Muscle layer of colon (tissue), 2 donors: ENCODE measurements around the gene ABCA13.
"Not testable (repeated sequence)": the region's sequence is repeated elsewhere in the genome, so short reads cannot be mapped to it uniquely, and the experiment has no call there.

ENCODE experiments used
- H3K27ac ChIP-seq: one replicate; pipeline ENCODE4 v1.7.0; 2013; ENCODE audit warnings: low read depth, mild to moderate bottlenecking, low read length, moderate library complexity
- H3K27me3 ChIP-seq, 2 donors: one replicate each; pipeline ENCODE4 v1.7.0; 2013; ENCODE audit warnings: low read length in 2 of 2, mild to moderate bottlenecking in 2 of 2; ENCODE audit not compliant: insufficient read depth in 2 of 2, control insufficient read depth in 1 of 2
- H3K36me3 ChIP-seq: one replicate; pipeline ENCODE4 v1.7.0; 2013; ENCODE audit warnings: mild to moderate bottlenecking, low read length; ENCODE audit not compliant: insufficient read depth
- H3K4me1 ChIP-seq: one replicate; pipeline ENCODE4 v1.7.0; 2013; ENCODE audit warnings: mild to moderate bottlenecking, low read length; ENCODE audit not compliant: insufficient read depth
- H3K4me3 ChIP-seq, 2 donors: one replicate each; pipeline ENCODE4 v1.7.0; 2013; ENCODE audit warnings: low read length in 2 of 2, low read depth in 1 of 2, mild to moderate bottlenecking in 1 of 2, moderate library complexity in 1 of 2
- H3K9ac ChIP-seq: one replicate; pipeline ENCODE4 v1.7.0; 2013; ENCODE audit warnings: low read length
- H3K9me3 ChIP-seq: one replicate; pipeline ENCODE4 v1.7.0; 2013; ENCODE audit warnings: mild to moderate bottlenecking, low read length
- donor health status: abdominal sarcoma.
- donor health status: Adenocarcinoma of cecum.

The ABCA13 gene, protein sequence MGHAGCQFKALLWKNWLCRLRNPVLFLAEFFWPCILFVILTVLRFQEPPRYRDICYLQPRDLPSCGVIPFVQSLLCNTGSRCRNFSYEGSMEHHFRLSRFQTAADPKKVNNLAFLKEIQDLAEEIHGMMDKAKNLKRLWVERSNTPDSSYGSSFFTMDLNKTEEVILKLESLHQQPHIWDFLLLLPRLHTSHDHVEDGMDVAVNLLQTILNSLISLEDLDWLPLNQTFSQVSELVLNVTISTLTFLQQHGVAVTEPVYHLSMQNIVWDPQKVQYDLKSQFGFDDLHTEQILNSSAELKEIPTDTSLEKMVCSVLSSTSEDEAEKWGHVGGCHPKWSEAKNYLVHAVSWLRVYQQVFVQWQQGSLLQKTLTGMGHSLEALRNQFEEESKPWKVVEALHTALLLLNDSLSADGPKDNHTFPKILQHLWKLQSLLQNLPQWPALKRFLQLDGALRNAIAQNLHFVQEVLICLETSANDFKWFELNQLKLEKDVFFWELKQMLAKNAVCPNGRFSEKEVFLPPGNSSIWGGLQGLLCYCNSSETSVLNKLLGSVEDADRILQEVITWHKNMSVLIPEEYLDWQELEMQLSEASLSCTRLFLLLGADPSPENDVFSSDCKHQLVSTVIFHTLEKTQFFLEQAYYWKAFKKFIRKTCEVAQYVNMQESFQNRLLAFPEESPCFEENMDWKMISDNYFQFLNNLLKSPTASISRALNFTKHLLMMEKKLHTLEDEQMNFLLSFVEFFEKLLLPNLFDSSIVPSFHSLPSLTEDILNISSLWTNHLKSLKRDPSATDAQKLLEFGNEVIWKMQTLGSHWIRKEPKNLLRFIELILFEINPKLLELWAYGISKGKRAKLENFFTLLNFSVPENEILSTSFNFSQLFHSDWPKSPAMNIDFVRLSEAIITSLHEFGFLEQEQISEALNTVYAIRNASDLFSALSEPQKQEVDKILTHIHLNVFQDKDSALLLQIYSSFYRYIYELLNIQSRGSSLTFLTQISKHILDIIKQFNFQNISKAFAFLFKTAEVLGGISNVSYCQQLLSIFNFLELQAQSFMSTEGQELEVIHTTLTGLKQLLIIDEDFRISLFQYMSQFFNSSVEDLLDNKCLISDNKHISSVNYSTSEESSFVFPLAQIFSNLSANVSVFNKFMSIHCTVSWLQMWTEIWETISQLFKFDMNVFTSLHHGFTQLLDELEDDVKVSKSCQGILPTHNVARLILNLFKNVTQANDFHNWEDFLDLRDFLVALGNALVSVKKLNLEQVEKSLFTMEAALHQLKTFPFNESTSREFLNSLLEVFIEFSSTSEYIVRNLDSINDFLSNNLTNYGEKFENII (N-terminal part only)

GRCh38 chr7:48171202-48171601 is at the start of gene ABCA13:
TSS of gene ABCA13 (plus strand) at chr7:48171458. CDS start at chr7:48171484, 26 bp downstream.
- no peaks in the 10 kb centered on the region for H3K9me3 ChIP-seq
- no peak within 1 kb of the TSS for H3K9ac ChIP-seq
- no peak within 1 kb of the TSS for H3K4me3 ChIP-seq
- H3K27ac ChIP-seq = no peak within 1 kb of the TSS
- no peaks in the 10 kb centered on the region for H3K36me3 ChIP-seq
- no peaks in the 10 kb centered on the region for H3K27me3 ChIP-seq
- H3K4me1 ChIP-seq = no peaks in the 10 kb centered on the region

DNA sequence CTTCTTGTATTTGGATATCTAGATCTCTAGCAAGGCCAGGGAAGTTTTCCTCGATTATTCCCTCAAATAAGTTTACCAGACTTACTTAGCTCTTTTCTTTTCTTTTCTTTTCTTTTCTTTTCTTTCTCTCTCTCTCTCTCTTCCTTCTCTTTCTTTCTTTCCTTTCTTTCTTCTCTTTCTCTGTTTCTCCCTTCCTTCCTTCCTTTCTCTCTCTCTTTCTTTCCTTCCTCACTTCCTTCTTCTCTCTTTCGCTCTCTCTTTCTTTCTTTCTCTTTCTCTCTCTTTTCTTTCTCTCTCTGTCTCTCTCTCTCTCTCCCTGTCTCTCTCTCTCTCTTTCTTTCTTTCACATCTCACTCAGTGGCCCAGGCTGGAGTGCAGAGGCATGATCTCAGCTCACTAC is 45.2 kb upstream of the ABCA13 start:
- Histone ChIP-seq H3K27me3 (no peaks in the 10 kb centered on the region), H3K9ac (no peak overlapping the region), H3K36me3 (no peaks in the 10 kb centered on the region), H3K27ac (no peak overlapping the region), H3K9me3 (no peaks in the 10 kb centered on the region), H3K4me1 (no peaks in the 10 kb centered on the region), H3K4me3 (no peak overlapping the region)

GRCh38 chr7:48130658-48131108 is 40.6 kb upstream of the ABCA13 start:
- Histone ChIP-seq H3K27me3 (no peaks in the 10 kb centered on the region), H3K4me1 (no peaks in the 10 kb centered on the region), H3K9me3 (no peaks in the 10 kb centered on the region), H3K27ac (no peak overlapping the region), H3K36me3 (no peaks in the 10 kb centered on the region), H3K4me3 (no peak overlapping the region), H3K9ac (no peak overlapping the region)

- H3K9ac ChIP-seq = no peak overlapping the region
- no peaks in the 10 kb centered on the region for H3K27me3 ChIP-seq
- H3K36me3 ChIP-seq = no peaks in the 10 kb centered on the region
- H3K4me1 ChIP-seq = no peaks in the 10 kb centered on the region
- H3K4me3 ChIP-seq = no peak overlapping the region
- H3K27ac ChIP-seq = no peak overlapping the region
- no peaks in the 10 kb centered on the region for H3K9me3 ChIP-seq
Measured at GRCh38 chr7:48132792-48133191, 38.5 kb upstream of the ABCA13 start.

DNA sequence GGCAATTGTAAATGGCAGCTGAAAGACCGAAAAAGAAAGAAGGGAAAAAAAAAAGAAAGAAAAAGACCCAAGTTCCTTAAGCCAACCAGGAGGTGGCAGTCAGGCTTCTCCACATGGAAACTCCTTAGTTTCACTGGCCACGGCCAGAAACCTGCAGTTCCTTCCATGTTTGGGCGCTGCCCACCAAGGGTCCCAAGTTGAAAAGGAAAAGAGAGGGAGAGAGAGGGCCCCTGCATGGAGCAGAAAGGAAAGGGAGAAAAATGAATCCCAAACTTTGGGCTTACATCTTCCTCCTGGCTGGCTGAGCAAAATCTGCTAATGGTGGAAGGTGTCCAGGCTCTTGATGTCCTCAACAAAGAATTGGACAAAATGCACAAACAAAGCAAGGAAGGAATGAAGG is 31.8 kb upstream of the ABCA13 start:
- Histone ChIP-seq H3K9ac (no peak overlapping the region), H3K27ac (no peak overlapping the region), H3K4me1 (peaks cover 5% of the 10 kb centered on the region), H3K36me3 (no peaks in the 10 kb centered on the region), H3K9me3 (no peaks in the 10 kb centered on the region), H3K27me3 (no peaks in the 10 kb centered on the region), H3K4me3 (no peak overlapping the region)

- Histone ChIP-seq H3K9me3 (no peaks in the 10 kb centered on the region), H3K4me3 (no peak overlapping the region), H3K4me1 (peaks cover 5% of the 10 kb centered on the region), H3K36me3 (no peaks in the 10 kb centered on the region), H3K27ac (no peak overlapping the region), H3K27me3 (no peaks in the 10 kb centered on the region), H3K9ac (no peak overlapping the region)
Measured at GRCh38 chr7:48140001-48140681, 31.1 kb upstream of the ABCA13 start.

DNA sequence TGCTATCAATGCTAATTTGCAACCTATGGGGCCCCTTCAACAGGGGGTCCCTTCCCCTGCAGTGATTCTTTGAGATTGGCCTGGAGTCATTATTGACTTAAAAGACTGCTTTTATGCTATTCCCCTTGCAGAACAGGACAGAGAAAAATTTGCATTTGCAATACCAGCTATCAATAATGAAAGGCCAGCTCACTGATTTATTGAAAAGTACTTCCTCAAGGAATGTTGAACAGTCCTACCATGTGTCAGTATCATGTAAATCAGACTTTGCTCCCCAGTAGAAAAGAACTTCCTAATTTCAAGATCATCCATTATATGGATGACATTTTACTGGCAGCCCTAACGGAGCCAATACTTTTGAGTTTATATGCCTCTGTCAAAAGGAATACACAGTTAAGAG is 29.7 kb upstream of the ABCA13 start:
- Histone ChIP-seq H3K27me3 (no peaks in the 10 kb centered on the region), H3K9me3 (no peaks in the 10 kb centered on the region), H3K4me1 (peaks cover 5% of the 10 kb centered on the region), H3K9ac (no peak overlapping the region), H3K36me3 (no peaks in the 10 kb centered on the region), H3K4me3 (no peak overlapping the region), H3K27ac (no peak overlapping the region)

DNA sequence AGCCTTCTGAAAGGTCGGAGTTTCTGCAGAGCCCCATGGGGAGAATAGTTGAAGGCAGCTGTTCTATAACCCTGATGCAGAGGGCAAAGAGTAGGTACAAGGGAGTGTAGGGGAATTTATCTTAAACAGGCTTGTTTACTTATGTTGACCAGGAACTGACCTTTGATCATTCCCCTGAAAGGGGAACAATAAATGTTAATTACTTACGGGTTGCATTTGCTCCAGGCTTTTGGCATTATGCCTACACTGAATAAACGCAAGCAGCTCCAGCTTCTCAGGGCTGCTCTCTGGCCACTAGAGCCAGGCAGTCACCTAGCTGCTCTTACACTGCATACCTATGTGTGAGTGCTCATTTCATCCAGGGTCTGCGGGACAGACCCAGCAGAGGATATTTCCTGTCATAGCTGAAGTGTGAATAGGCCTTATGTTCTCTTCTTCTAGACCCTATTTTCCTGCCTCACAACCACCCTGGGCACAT is 26.9 kb upstream of the ABCA13 start:
- Histone ChIP-seq H3K36me3 (no peaks in the 10 kb centered on the region), H3K27me3 (no peaks in the 10 kb centered on the region), H3K9ac (no peak overlapping the region), H3K4me3 (no peak overlapping the region), H3K27ac (no peak overlapping the region), H3K4me1 (peaks cover 5% of the 10 kb centered on the region), H3K9me3 (no peaks in the 10 kb centered on the region)

- no peak overlapping the region for H3K4me3 ChIP-seq
- H3K27ac ChIP-seq = no peak overlapping the region
- H3K9me3 ChIP-seq = no peaks in the 10 kb centered on the region
- H3K4me1 ChIP-seq = no peaks in the 10 kb centered on the region
- H3K36me3 ChIP-seq = no peaks in the 10 kb centered on the region
- H3K27me3 ChIP-seq = no peaks in the 10 kb centered on the region
- H3K9ac ChIP-seq = no peak overlapping the region
Measured at GRCh38 chr7:48147078-48147591, 24.1 kb upstream of the ABCA13 start.

DNA sequence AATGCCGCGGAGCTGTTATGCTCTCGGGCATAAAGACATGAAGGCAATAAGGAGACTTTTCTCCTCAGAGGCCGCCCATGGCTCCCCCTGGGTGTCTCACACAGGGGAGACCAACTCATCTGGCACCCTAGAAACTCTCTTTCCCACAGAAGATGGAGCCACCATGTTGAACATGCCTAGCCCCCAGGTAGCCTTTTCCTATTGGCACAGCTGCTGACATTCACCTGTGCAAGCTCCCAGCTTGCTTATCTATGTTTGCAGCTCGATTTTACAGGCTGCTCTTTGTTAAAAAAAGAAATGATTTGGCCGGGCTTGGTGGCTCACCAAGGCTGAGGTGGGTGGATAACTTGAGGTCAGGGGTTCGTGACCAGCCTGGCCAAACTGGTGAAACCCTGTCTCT is 23.6 kb upstream of the ABCA13 start:
- not testable (repeated sequence) for H3K27ac ChIP-seq, H3K9ac ChIP-seq, H3K9me3 ChIP-seq, H3K36me3 ChIP-seq, H3K4me3 ChIP-seq, H3K27me3 ChIP-seq, H3K4me1 ChIP-seq
